HG02610 (cell line): ENCODE measurements around the gene NDUFS1.
"Not testable (repeated sequence)": the region's sequence is repeated elsewhere in the genome, so short reads cannot be mapped to it uniquely, and the experiment has no call there.

Experiments
- ATAC-seq: cut with Tn5 transposase; IDR thresholded peaks from one replicate; pipeline ENCODE4 v1.9.1; 2021; ENCODE audit warnings: mild to moderate bottlenecking, moderate library complexity; ENCODE audit not compliant: unreplicated experiment

NDUFS1 gene

GRCh38 chr2:206163251-206163880 is 4.1 kb upstream of the NDUFS1 start:
- no peak for ATAC-seq

- not testable (repeated sequence) for ATAC-seq
Measured at GRCh38 chr2:206162401-206162800, 3.2 kb upstream of the NDUFS1 start.

GRCh38 chr2:206160807-206161179 is 1.5 kb upstream of the NDUFS1 start:
- ATAC-seq, result no peak

GRCh38 chr2:206160125-206160806 is 1.0 kb upstream of the NDUFS1 start:
- ATAC-seq, result peak; percentile 54

- peak; percentile 12 for ATAC-seq
Measured at GRCh38 chr2:206158563-206159345, 490 bp downstream of the NDUFS1 start.

- not testable (repeated sequence) for ATAC-seq
Measured at GRCh38 chr2:206157014-206157413, 2.2 kb downstream of the NDUFS1 start.

- peak; percentile 59 for ATAC-seq
Measured at GRCh38 chr2:206154197-206154596, 5.0 kb downstream of the NDUFS1 start.

- ATAC-seq, result no peak
Measured at GRCh38 chr2:206150631-206151030, 8.6 kb downstream of the NDUFS1 start.

- ATAC-seq, result no peak
Measured at GRCh38 chr2:206150168-206150567, 9.1 kb downstream of the NDUFS1 start.

- no peak for ATAC-seq
Measured at GRCh38 chr2:206149330-206149729, 9.9 kb downstream of the NDUFS1 start.

- ATAC-seq, result no peak
Measured at GRCh38 chr2:206145665-206146064, 13.6 kb downstream of the NDUFS1 start.

GRCh38 chr2:206144383-206144782 is 14.9 kb downstream of the NDUFS1 start:
- no peak for ATAC-seq

GRCh38 chr2:206143451-206143850 is 15.8 kb downstream of the NDUFS1 start:
- no peak for ATAC-seq

GRCh38 chr2:206127656-206128055 is 31.6 kb downstream of the NDUFS1 start:
- no peak for ATAC-seq

- ATAC-seq, result no peak
Measured at GRCh38 chr2:206125901-206126300, 33.3 kb downstream of the NDUFS1 start.

- ATAC-seq, result not testable (repeated sequence)
Measured at GRCh38 chr2:206122569-206122968, 36.7 kb downstream of the NDUFS1 start.

GRCh38 chr2:206116278-206116677 is 43.0 kb downstream of the NDUFS1 start:
- no peak for ATAC-seq

GRCh38 chr2:206115026-206115578 is 44.1 kb downstream of the NDUFS1 start:
- ATAC-seq, result no peak

GRCh38 chr2:206112846-206113547 is 46.2 kb downstream of the NDUFS1 start:
- ATAC-seq, result no peak

- no peak for ATAC-seq
Measured at GRCh38 chr2:206112108-206112507, 47.1 kb downstream of the NDUFS1 start.

- no peak for ATAC-seq
Measured at GRCh38 chr2:206108713-206109112, 50.5 kb downstream of the NDUFS1 start.
